Hair follicular keratinocyte (primary cell): Measurements from ENCODE around the gene GOLGA6A. TPM values are rescaled to one million over a fixed set of nuclear protein-coding genes. Genes with fewer than 3 reads are reported as not detected.

Experiments used
- total RNA-seq: library from RNA; depleted of rRNA; stranded (reverse); fragments of >200 nt; gene quantifications from 2 replicates; pipeline ENCODE4 v1.2.3, GENCODE V29; 2015

Gene GOLGA6A
- not detected in 2 replicates for total RNA-seq

GRCh38 chr15:74082450-74082849, at the start of gene GOLGA6A:
GOLGA6A (minus strand) TSS chr15:74082550; CDS start chr15:74082509, 41 bp downstream.

DNA sequence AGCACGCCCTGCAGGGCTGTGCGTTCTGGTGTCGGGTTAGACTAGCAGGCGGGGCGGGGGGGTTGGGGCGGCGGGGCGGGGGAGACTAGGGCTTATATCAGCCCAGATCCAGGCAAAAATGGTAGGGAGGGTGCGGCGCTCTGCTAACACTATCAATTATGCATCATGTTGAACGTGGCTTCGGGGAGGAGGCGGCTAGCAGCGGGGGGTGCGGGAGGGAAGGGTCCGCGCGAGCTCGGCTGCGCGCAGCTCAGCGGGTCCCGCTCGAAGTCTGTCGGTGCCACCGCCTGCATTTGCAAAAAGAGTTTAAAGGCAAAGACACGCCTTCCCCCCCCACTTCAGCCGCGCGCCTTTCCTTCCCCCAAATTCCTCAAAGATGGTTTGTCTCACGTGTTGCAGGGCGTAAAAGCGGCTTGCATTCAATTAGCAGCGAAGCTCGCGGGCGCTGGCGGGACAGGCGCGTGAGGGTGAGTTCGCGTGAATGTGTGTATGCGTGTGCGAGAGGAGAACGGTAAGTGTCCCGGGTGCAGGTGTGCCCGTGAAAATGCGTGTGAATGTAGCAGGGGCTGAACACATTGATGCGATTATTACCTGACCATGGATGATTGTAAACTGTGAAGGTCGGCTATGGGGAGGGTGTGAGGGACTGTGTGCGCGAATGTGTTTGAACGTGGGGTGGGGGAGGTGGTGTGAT, 48.0 kb upstream of the GOLGA6A start, which contains the start of gene ISLR2:
Gene ISLR2, plus strand, starts transcription at position 432 of the 694 bp plus-strand sequence. CDS start 2,169 bp downstream, outside the sequence.

Other genes with a start within 250 kb of the GOLGA6A start
- gene TBC1D21, start 209.0 kb downstream of the GOLGA6A start, total RNA-seq: not detected in 2 replicates
- 12.8 and 16.4 TPM in 2 replicates for gene LOXL1, start 156.1 kb downstream of the GOLGA6A start, total RNA-seq
- 13.7 and 18.8 TPM in 2 replicates for gene STOML1, start 90.3 kb downstream of the GOLGA6A start, total RNA-seq
- 59.3 and 60.1 TPM in 2 replicates for gene PML, start 87.8 kb downstream of the GOLGA6A start, total RNA-seq
- 0.04 TPM in 1 of 2 replicates, not detected in the other for gene ISLR2, start 48.0 kb upstream of the GOLGA6A start, total RNA-seq
- 0.08 and 0.23 TPM in 2 replicates for gene ISLR, start 91.2 kb upstream of the GOLGA6A start, total RNA-seq
- gene STRA6, start 120.2 kb upstream of the GOLGA6A start, total RNA-seq: not detected in 2 replicates
- not detected in 2 replicates for gene CCDC33, start 153.8 kb upstream of the GOLGA6A start, total RNA-seq